HG03097 (cell line): Measurements from ENCODE around the gene WDR90.

Source experiments
- ATAC-seq: cut with Tn5 transposase; IDR thresholded peaks from one replicate; pipeline ENCODE4 v1.9.1; 2021; ENCODE audit not compliant: unreplicated experiment, low FRiP score

WDR90 gene

DNA sequence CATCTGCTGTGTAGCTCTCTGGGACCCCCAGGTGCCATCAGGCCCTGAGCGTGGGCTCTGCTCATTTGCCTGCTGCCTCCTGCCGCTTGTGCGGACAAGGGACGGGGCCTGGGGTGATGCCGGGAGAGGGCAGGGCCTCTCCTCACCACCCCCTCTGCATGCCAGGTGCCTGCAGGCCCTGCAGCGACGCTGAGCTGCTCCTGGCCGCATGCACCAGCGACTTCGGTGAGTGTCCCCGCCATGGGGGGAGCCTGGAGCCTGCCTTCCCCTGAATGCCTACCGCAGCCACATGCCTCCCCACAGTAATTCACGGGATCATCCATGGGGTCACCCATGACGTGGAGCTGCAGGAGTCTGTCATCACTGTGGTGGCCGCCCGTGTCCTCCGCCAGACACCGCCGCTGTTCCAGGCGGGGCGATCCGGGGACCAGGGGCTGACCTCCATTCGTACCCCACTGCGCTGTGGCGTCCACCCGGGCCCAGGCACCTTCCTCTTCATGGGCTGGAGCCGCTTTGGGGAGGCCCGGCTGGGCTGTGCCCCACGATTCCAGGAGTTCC lies 67.7 kb downstream of the WDR90 start:
- ATAC-seq: no peak
